Measurements from ENCODE around the gene C19orf67.
A peak's percentile ranks its signal among the peaks of the same experiment; 100 is the strongest.

The C19orf67 gene

DNA sequence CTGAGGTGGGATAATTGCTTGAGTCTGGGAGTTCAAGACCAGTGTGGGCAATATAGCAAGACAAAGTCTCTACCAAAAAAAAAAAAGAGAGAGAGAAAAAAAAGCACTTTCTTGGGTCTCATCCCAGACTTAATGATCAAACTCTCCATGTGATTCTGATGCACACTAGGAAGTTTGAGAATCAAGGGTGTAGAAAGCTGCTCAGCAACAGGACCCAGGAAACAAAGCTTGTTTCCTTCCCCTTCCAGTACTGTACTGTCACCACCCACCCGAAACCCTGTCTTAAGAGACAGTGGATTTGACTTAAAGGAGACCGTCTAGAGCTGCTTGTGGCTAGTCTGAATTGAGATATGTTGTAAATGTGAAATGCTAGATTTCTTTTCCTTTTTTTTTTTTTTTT lies 7.2 kb downstream of the C19orf67 start:
- TF ChIP-seq, protein P1, sequence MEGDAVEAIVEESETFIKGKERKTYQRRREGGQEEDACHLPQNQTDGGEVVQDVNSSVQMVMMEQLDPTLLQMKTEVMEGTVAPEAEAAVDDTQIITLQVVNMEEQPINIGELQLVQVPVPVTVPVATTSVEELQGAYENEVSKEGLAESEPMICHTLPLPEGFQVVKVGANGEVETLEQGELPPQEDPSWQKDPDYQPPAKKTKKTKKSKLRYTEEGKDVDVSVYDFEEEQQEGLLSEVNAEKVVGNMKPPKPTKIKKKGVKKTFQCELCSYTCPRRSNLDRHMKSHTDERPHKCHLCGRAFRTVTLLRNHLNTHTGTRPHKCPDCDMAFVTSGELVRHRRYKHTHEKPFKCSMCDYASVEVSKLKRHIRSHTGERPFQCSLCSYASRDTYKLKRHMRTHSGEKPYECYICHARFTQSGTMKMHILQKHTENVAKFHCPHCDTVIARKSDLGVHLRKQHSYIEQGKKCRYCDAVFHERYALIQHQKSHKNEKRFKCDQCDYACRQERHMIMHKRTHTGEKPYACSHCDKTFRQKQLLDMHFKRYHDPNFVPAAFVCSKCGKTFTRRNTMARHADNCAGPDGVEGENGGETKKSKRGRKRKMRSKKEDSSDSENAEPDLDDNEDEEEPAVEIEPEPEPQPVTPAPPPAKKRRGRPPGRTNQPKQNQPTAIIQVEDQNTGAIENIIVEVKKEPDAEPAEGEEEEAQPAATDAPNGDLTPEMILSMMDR (IDR thresholded peaks at IDR 0.05), result no peak

DNA sequence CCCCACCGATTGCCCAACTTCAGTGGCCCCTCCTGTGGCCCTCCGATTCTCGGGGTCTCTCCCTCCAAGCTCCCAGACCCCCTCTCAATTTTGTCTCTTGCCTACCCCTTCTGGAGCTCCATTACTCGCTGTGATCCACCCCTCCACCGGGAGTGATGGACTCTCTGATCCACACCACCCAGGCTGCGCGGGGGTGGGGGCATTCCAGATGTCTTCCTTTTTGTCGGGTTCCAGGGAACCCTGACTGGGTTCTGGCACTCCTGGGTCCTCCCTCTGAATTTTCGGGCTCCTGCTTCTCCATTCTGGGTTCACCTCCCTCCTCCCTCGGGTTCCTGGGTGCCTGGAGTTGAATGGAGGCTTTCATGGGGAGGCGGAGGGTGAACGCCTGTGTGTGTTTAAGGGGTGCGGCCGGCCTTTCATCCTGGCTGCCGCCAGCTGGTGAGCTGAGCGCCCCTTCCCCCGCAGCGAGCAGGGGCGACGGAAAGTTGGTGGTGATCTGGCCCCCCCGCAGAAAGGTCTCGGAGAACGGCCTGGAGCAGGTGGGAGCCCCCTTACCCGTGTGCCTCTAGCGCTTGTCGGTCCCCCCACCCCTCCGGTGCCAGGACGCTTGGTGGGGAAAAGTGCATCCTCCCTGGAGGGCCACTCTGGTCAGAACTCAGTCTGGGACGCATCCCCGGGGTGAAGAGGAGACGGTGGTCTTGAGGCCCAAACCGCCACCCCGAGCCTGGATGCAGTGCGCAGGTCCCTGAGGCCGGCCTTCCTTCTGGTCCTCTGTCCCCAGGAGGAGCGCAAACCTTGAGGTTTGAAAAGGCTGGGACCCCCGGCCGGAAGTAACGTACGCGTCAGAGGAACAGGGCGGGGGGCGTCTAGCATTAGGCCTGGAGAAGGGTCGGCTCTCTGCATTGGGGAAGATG lies 11.4 kb downstream of the C19orf67 start:
- TF ChIP-seq, protein P1 (IDR thresholded peaks at IDR 0.05), result no peak

DNA sequence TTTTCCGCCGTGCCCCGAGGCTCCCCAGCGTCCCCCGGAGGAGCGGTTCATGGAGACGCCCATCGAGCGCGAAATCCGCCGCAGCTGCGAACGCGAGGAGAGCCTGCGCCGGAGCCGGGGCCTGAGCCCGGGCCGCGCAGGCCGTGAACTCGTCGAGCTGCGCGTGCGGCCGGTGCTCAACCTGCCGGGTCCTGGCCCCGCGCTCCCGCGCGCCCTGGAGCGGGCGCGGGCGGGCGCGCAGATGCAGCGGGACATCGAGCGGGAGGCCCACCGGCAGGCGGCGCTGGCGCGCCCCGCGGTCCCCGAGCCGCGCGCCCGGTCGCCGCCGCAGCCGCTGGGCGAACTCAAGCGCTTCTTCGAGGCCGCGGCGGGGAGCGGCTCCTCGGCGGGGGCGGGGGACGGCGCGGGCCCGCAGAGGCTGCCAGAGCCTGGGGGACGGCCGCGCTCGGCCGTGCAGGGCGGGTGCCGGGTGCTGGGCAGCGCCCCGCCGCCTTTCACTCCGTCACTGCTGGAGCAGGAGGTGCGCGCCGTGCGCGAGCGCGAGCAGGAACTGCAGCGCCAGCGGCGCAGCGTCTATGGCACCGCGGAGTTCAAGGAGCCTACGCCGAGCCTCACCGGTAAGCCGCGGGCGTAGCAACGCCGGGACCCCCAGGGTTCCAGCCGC lies 12.2 kb downstream of the C19orf67 start:
- TF ChIP-seq, protein P1 (IDR thresholded peaks at IDR 0.05), result peak; percentile 94

DNA sequence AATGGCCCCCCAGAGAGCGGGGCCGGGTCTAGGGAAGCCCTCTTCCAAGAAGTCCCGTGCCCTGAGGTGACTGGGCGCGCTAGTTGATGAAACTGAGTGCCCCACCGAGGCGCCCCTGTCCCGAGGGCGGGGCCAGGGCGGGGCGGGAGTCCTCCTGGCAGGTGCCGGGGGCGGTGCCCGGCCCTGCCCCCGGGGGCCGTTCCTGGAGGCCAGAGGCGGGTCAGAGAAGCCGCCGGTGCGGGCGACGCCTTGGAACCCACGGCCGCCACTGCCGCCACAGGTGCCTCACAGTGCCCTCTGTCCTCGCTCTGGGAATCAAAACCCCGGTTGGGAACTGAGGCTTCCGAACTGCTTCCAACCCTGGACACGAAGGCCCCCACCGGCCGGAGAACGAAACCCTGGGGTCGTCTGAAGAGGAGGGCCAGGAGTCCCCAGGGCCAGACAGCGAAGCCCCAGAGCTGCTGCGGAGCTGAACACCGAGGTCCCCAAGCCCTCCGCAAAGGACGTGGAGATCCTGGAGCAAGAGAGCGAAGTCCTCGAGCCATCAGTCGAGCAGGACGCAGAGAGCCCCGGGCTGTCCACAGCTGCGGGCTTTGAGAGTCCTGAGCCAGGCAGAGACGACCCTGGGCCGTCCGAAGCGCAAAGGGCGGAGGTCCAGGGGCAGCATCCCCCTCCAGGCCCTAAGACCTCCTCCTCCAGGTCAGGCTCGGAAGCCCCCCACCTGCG lies 12.9 kb downstream of the C19orf67 start, which contains the start of gene MISP3:
TSS of gene MISP3 (plus strand) at position 252 of the 726 bp plus-strand sequence. CDS start 524 bp downstream, outside the sequence.
- TF ChIP-seq, protein P1 (IDR thresholded peaks at IDR 0.05), result no peak

DNA sequence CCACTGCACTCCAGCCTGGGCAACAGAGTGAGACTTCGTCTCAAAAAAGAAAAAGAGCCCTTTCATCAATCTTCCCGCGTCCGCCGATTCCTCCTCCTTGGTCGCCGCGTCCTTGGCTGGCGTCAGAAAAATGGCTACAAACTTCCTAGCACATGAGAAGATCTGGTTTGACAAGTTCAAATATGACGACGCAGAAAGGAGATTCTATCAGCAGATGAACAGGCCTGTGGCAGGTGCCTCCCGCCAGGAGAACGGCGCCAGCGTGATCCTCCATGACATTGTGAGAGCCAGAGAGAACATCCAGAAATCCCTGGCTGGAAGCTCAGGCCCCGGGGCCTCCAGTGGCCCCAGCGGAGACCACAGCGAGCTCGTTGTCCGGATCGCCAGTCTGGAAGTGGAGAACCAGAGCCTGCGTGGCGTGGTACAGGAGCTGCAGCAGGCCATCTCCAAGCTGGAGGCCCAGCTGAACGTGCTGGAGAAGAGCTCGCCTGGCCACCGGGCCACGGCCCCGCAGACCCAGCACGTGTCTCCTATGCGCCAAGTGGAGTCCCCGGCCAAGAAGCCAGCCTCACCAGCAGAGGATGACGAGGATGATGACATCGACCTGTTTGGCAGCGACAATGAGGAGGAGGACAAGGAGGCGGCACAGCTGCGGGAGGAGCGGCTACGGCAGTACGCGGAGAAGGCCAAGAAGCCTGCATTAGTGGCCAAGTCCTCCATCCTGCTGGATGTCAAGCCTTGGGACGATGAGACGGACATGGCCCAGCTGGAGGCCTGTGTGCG lies 15.1 kb downstream of the C19orf67 start:
- TF ChIP-seq, protein P1 (IDR thresholded peaks at IDR 0.05), result no peak

DNA sequence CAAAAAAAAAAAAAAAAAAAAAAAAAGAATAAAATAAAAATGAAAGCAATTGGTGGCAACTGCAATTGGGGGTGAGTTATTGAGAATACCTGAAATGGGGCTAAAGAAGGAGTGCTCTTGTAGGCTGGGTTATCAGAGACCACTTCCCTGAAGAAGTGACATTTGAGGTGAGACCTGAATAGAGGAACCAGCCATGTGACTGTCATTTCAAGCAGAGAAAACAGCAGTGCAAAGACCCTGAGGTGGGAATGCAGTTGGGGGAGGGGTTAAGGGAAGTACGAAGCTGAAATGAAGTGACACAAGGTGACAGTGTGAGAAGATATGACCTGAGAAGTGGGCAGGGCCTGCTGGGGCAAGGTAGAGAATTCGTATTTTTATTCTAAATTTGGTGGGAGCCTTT lies 19.4 kb downstream of the C19orf67 start:
- TF ChIP-seq, protein P1 (IDR thresholded peaks at IDR 0.05), result no peak

DNA sequence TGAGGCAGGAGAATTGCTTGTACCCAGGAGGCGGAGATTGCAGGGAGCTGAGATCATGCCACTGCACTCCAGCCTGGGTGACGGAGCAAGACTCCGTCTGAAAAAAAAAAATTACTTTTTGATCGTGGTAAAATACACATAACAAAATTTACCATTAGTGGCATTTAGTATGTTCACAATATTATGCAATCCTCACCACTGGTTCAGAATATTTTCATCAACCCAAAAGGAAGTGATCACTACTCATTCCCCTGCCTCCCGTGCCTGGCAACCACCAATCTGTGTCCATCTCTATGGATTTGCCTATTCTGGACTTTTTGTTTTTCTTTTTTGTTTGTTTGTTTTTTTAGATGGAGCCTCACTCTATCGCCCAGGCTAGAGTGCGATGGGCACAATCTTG lies 22.5 kb downstream of the C19orf67 start:
- TF ChIP-seq, protein P1 (IDR thresholded peaks at IDR 0.05), result no peak

All from LNCAP (cell line).